HG02642 (cell line): ENCODE data around the gene DHX34.
"Not testable (repeated sequence)": the region's sequence is repeated elsewhere in the genome, so short reads cannot be mapped to it uniquely, and the experiment has no call there.

Experiments used
- ATAC-seq: cut with Tn5 transposase; IDR thresholded peaks from one replicate; pipeline ENCODE4 v1.9.1; 2021; ENCODE audit warnings: mild to moderate bottlenecking; ENCODE audit not compliant: unreplicated experiment, poor library complexity

Gene DHX34

DNA sequence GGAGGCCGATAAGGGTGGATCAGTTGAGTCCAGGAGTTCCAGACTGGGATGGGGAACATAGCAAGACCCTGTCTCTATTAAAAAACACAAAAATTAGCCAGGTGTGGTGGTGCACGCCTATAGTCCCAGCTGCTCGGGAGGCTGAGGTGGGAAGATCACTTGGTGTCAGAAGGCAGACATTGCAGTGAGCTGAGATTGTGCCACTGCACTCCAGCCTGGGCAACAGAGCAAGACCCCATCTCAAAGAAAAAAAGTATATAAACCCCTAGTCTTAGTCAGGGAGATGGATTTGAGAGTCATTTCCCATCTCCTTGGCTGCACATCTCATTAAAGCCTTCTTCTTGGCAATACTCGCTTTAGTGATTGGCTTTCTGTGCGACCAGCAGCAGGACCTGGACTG, 34.8 kb downstream of the DHX34 start:
- ATAC-seq: not testable (repeated sequence)

DNA sequence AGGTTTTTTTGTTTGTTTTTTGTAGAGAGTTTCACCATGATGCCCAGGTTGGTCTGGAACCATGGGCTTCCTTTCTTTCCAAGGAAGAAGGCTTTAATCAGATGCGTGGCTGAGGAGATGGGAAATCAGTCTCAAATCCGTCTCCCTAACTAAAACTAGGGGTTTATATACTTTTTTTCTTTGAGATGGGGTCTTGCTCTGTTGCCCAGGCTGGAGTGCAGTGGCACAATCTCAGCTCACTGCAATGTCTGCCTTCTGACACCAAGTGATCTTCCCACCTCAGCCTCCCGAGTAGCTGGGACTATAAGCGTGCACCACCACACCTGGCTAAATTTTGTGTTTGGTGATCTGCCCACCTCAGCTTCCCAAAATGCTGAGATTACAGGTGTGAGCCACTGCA, 35.4 kb downstream of the DHX34 start:
- not testable (repeated sequence) for ATAC-seq

DNA sequence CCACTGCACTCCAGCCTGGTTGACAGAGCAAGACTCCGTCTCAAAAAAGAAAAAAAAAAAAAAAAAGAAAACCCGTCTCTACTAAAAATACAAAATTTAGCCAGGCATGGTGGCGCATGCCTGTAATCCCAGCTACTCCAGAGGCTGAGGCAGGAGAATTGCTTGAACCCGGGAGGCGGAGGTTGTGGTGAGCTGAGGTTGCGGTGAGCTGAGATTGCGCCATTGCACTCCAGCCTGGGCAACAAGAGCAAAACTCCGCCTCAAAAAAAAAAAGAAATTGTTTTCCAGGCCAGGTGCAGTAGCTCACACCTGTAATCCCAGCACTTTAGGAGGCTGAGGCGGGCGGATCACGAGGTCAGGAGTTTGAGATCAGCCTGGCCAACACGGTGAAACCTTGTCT, 37.5 kb downstream of the DHX34 start:
- ATAC-seq: not testable (repeated sequence)

DNA sequence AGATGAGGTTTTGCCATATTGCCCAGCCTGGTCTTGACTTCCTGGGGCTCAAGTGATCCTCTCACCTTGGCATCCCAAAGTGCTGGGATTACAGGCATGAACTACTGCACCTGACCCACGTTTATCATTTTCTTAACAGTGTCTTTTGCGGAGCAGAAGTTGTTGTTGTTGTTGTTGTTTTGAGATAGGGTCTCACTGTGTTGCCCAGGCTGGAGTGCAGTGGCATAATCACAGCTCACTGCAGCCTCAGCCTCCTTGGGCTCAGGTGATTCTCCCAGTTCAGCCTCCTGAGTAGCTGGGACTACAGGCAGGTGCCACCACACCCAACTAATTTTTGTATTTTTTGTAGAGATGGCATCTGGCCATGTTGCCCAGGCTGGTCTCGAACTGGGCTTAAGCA, 38.5 kb downstream of the DHX34 start:
- not testable (repeated sequence) for ATAC-seq

DNA sequence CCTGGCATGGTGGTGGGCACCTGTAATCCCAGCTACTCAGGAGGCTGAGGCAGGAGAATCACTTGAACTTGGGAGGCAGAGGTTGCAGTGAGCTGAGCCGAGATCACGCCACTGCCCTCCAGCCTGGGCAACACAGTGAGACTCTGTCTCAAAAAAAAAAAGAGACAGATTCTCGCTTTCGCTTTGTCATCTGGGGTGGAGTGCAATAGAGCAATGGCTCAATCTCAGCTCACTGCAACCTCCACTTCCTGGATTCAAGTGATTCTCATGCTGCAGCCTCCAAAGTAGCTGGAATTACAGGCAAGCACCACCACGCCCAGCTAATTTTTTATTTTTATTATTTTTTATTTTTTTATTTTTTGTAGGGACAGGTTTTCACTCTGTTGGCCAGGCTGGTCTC, 39.6 kb downstream of the DHX34 start:
- not testable (repeated sequence) for ATAC-seq

DNA sequence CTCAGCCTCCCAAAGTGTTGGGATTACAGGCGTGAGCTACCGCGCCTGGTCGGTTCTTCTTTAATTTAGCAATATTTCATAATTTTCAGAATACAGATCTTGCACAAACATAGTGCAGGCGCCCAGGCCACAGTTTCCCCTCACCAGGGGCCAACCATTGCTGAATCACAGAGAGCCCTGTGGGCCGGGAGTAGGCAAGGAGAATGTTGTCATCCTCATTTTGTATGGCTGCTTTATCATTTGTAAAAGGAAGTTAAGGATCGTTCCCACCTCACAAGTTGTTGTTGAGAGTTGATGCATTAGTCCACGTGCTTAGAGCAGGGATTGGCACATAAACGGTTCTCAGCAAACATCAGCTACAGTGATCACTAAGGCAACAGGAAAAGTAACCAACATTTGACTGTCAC, 40.0 kb downstream of the DHX34 start:
- no peak for ATAC-seq

DNA sequence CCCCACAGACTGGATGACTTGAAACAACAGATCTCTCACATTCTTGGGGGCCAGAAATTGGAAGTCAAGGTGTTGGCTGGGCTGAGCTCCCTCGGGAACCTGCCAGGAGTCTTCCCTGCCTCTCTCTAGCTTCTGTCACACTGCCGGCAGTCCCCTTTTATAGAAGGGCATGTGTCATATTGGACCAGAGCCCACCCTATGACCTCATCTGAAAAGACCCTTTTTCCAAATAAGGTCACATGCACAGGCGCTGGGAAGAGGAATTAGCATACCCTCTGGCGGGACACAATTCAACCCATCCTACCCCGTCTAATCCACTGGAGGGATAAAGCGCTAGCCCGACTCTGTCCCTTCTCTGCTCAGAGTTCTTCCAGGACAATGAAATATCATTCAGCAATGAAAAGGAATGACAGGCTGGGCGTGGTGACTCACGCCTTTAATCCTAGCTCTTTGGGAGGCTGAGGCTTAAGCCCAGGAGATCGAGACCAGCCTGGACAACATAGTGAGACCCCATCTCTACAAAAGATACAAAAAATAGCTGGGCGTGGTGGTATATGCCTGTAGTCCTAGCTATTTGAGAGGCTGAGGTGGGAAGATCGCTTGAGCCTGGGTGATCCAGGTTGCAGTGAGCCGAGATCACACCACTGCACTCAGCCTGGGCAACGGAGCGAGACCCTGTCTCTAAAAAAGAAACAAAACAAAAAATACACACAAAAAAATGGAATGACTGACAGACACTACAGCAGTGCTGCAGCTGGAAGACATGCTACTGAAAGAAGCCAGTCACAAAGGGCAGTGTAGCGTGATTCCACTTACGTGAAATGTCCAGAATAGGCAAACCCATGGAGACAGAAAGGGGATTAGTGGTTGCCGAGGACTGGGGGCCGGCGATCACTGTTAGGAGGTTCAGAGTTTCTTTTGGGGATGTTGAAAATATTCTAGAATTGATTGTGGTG, 41.7 kb downstream of the DHX34 start:
- no peak for ATAC-seq

DNA sequence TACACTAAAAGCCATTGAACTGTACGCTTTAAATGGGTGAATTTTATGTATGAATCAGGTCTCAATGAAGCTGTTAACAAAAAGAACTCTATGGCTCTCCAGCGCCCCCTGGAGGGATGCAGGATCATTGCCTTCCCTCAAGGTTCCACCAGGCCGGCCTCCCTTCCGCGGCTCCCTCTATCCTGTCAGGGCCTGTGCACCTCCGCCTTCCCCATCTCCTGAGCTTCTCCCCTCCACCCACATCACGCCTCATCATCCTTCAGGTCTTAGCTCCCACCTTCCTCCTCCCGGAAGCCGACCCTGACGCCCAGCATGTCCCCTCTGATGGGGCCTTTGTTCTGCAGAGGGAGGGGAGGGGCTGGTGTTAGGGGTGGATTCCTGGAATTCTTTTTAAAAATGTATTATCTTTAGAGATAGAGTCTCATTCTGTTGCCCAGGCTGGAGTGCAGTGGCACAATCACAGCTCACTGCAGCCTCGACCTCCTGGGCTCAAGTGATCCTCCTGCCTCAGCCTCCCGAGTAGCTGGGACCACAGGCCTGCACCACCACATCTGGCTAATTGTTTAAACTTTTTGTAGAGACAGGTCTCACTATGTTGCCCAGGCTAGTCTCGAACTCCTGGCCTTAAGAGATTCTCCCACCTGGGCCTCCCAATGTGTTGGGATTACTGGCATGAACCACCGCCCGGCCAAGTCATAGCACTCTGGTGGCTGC, 42.6 kb downstream of the DHX34 start:
- ATAC-seq: no peak

DNA sequence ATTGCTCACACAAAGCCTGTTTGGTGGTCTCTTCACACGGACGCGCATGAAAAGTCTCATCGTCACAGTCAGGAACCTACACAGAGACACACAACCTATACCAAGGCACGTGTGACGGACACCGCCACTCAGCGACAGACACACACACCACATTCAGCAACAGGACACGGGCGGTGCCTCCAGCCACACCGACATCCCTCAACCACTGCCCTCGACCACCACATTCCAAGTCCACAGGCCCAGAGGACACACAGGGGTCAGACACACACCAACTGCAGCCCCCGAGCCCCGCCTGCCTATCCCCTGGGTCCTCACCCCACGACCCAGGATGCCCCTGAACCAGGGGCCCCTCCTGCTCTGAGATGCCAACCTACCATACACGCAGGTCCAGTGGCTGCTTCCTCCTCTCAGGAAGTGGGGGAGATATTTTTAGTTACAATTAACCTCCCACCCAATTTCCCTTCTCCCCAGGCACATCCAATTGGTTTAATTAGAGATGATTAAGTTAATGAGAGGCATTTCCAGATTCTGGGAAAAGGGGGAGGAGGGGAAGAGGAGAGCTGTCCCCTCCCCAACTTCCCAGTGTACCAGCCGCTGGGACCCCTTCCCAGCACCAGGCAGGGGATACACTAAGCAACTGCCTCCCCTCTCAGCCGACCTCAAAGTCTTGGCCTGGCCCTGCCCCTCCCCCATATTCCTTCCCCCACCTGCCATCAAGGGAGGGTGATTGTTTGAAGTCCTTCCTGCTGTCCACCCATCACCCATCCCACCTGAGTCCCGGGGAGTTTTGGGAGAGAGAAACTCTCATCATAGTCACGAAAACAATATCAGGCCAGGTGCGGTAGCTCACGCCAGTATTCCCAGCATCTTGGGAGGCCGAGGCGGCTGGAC, 49.8 kb downstream of the DHX34 start:
- no peak for ATAC-seq

DNA sequence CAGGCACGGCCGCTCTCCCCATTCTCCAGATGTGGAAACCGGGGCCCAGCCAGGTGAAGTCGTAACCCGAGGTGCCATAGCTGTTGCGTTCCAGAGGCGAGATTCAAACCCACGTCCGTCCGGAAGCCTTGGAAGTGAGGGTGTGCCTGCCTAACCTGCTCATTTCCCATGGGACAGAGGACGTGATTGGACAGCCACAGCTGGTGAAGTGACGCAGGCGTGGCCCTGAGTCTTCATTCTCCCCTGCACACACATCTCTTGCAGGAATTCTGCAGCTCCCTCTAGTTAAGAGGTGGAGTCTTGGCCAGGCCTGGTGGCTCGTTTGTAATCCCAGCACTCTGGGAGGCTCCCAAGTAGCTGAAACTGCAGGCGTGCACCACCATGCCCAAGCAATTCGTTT, 53.4 kb downstream of the DHX34 start:
- no peak for ATAC-seq

DNA sequence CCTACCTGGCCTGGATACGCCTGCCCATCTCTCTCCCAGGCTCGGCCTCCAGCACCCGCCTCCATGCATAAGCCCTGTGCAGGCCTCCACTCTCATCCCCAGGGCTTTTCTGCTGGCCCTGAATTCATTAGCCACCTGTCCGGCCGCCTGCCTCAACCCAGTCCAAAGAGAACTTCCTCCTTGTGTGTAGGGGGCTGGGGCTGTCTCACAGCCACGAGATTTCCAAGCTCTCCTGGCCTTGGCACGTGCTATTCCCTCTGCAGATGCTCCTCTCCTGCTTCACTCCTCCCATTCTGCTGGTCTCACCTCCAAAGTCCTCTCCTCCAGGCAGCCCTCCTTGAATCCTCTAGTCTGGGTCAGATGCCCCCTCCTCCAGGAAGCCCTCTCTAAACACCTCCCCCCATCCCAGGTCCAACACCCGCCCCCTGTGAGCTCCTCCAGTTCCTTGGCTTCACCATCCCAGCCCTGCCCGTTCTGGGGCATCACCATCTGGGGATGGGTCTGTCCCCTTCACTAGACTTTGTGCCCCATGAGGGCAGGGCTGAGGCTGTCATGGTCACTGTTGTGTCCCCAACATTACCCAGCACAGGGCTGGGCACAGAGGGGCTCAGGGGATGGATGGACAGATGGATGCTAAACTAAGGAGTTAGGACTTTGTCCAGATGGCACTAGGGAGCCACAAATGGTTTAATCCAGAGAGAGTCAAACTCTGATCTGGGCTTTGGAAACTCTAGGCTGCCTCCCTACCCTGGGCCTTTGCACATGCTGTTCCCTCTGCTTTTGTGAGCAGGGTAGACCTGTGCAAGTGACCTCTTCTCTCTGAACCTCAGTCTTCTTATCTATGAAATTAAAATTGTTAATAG, 55.5 kb downstream of the DHX34 start:
- no peak for ATAC-seq

DNA sequence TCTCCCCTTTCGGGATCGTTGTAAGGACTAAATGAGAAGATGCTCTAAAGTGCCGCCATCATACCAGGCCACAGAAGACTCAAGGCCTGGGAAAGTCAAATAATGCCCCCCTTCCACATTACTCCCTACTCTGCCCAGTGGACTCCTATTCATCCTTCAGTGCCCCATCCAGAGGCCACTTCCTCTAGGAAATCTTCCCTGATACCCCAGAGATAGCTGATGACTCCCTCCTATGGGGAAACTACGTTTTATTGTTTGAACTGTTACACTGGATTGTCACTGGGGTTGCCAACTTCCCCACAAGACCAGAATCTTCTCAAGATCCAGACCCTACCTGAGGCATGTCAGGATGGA, 56.1 kb downstream of the DHX34 start:
- ATAC-seq: no peak

DNA sequence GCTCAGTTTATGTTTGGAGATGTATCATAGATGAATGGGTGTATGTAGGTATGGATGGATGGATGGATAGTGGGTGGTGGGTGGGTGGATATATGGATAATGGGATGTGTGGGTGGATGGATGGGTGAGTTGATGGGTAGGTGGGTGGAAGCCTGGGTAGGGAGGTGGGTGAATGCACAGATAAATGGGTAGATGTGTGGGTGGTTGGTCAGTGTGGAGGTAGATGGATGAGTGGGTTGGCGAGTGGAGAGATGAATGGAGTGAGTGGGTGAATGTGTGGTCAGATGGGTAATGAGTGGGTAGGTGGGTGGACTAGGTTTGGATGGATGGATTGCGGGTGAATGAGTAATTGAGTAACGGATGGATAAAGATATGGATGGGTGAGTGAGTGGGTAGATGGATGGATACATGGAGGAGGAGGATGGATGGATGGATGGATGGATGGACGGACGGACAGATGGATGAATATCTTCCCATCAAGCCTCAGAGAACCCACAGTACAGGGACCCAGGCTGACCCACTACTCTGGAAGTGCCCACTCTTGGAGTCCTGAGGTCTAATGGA, 56.8 kb downstream of the DHX34 start:
- ATAC-seq: no peak

DNA sequence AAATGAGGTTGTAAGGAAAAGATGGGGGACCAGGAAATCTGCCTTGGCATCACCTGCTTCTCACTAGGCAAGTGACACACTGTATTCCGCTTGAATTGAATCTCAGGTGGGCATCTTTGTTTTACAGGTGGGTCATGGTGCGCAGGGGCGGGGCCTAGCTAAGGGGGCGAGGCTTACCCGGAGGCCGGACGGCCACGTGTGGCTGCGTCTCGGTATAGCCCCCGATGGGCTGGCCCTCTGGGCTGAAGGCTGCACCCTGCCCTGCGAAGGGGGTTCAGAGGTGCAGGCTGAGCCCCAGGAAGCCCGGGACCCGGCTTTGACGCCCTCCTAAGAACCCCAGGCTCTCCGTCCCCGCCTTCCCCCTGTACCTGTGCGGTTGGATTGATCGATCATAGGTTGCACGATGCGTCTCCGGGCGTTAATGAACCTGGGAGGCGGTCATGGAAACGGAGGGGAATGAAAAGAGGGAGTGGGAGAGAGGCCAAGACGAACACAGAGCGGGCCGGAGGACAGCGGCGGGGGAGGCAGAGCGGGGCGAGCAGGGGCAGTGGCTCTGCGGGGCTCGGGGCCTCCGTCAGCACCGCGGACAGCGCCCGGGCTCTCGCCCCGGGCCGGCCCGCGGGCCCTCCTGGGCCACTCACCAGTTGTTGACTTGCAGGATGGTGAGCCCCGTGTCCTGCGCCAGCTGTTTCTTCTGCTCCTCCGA, 57.7 kb downstream of the DHX34 start:
- ATAC-seq: no peak

DNA sequence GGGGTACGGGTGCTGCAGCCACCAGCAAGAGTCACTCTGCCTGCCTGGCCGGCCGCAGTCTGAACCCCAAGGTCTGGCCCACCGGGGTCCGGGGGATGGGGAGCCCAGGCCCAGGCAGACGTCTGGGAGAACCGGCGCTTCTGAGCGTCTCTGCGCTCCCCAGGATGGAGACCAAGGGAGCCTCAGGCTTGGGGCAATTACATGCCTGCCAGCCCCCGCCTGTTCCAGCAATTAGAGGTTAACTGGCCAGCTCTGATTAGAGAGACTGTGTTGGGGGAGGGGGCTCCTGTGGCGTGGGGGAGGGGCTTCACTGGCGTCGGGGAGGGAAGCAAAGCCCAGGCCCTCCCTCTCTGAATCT, 58.3 kb downstream of the DHX34 start:
- no peak for ATAC-seq

DNA sequence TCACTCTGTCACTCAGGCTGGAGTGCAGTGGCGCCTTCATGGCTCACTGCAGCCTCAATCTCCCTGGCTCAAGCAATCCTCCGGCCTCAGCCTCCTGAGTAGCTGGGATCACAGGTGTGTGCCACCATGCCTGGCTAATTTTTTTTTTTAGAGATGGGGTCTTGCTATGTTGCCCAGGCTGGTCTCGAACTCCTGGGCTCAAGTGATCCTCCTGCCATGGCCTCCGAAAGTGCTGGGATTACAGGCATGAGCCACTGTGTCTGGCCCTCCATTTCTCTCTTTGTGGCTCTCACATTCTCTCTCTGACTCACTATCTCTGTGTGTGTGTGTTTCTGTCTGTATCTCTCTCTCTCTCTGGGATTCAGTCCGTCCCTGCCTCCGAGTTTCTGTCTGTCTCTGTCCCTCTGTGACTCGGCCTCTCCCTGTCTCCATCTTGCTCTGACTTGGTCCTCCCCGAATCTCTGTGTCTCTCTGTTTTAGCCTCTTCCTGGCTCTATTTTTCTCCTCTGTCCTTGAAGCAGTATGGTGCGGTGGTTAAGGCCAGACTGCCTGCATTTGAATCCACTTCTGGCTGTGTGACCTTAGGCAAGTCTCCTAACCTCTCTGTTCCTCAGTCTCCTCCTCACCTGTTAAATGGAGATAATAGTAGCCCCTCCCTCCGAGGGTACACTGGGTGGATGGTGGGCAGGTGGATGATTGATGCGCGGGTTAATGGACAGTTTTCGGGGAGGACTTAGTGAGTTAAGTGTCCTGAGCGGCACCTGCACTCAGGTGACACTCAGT, 59.2 kb downstream of the DHX34 start:
- no peak for ATAC-seq

DNA sequence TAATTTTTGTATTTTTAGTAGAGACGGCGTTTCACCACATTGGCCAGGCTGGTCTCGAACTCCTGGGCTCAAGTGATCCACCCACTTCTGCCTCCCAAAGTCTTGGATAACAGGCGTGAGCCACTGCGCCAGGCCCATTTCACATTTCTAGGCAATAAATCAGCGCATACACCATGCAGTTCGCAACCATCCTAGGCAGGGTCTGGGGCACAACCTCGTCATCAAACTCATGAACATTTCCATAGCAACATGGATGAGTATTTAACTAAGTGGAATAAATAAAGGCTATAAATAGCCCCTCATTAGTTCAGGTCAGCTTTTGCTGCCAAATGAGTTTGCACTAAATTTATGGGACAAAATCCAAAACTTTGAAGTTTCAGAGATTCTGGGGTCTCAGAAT, 62.0 kb downstream of the DHX34 start:
- no peak for ATAC-seq

DNA sequence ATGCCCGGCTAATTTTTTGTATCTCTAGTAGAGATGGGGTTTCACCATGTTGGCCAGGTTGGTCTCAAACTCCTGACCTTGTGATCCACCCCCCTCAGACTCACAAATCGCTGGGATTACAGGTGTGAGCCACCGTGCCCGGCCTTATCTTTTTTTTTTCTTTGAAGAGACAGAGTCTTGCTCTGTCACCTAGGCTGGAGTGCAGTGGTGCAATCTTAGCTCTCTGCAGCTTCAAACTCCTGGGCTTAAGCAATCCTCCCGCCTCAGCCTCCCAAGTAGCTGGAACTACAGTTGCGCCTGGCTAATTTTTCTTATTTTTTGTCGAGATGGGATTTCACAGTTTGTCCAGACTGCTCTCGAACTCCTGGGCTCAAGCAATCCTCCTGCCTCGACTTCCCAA, 62.6 kb downstream of the DHX34 start:
- ATAC-seq: not testable (repeated sequence)
